ENCODE results near the gene UBR3. TPM values are rescaled to one million over a fixed set of nuclear protein-coding genes. Genes with fewer than 3 reads are reported as not detected.

Gene UBR3
- total and polyA plus RNA-seq, 2 experiments from 2014 or later = 10.7 to 28.0 TPM

GRCh38 chr2:169803480-169803879 lies 23.8 kb upstream of the UBR3 start:
- TF ChIP-seq EZH2 (IDR thresholded peaks at IDR 0.05; ENCODE audit: low read depth, unreplicated experiment) (no peak), ETS1 (IDR thresholded peaks at IDR 0.05) (no peak), STAT1 (IDR thresholded peaks at IDR 0.05; ENCODE audit: unreplicated experiment) (no peak), CTCF (conservative IDR thresholded peaks at IDR 0.05; ENCODE audit: low read depth in 2 of 2) (no peak), ZNF114 (CRISPR knock-in tag; IDR thresholded peaks at IDR 0.05) (no peak), ZNF462 (CRISPR knock-in tag; IDR thresholded peaks at IDR 0.05) (no peak), EZH2phosphoT487 (IDR thresholded peaks at IDR 0.05; ENCODE audit: unreplicated experiment) (no peak), CREB1 (CRISPR knock-in tag; IDR thresholded peaks at IDR 0.05; ENCODE audit: low read depth) (no peak), REST (IDR thresholded peaks at IDR 0.05; ENCODE audit: unreplicated experiment) (no peak), NANOG (IDR thresholded peaks at IDR 0.05; ENCODE audit: borderline replicate concordance) (no peak), ZNF331 (CRISPR knock-in tag; IDR thresholded peaks at IDR 0.05; ENCODE audit: low read depth) (no peak), JUNB (IDR thresholded peaks at IDR 0.05; ENCODE audit: unreplicated experiment) (no peak), POLR2AphosphoS5 (IDR thresholded peaks at IDR 0.05; ENCODE audit: low read depth) (no peak)
- peaks cover 63% of the 10 kb centered on the region for H3K79me2 ChIP-seq (replicated peaks; ENCODE audit: insufficient read depth)
- DNase-seq (ENCODE audit: low spot score) (no peak), ATAC-seq (no peak)
- peaks cover 8% of the 10 kb centered on the region; the same call in 1 of the 2 replicates for H3K4me1 ChIP-seq (ENCODE audit: insufficient read depth)
- H3K9me3 Mint-ChIP-seq = no peaks in the 10 kb centered on the region
- peaks cover 19% of the 10 kb centered on the region for H4K20me1 ChIP-seq (replicated peaks; ENCODE audit: insufficient read depth)
- H3F3A ChIP-seq (replicated peaks; ENCODE audit: low read depth) = 0 out of 2 replicates have a peak, but pooled peaks cover 3% of the 10 kb centered on the region
- no peak overlapping the region for H2AFZ ChIP-seq
- H3K36me3 ChIP-seq (ENCODE audit: insufficient read depth) = peaks cover 64% of the 10 kb centered on the region
- no peak overlapping the region for H3K4me3 Mint-ChIP-seq
- no peaks in the 10 kb centered on the region for H3K27me3 Mint-ChIP-seq (ENCODE audit: insufficient read depth, low read depth, poor library complexity)
- no peak overlapping the region for H3K4me2 ChIP-seq
- peak overlapping the region; percentile 34; the same call in 1 of the 2 replicates for H3K27ac ChIP-seq (ENCODE audit: low read depth)
- peaks cover 70% of the 10 kb centered on the region for H3K36me3 Mint-ChIP-seq (ENCODE audit: low read depth)
- H3K4me3 ChIP-seq = no peak overlapping the region
- H3K27ac Mint-ChIP-seq = no peak overlapping the region
- no peaks in the 10 kb centered on the region for H3K27me3 ChIP-seq (ENCODE audit: insufficient read depth)
- H3K9me2 ChIP-seq (ENCODE audit: insufficient read depth) = no peaks in the 10 kb centered on the region
- peaks cover 13% of the 10 kb centered on the region; the same call in 2 of the 3 replicates for H3K4me1 Mint-ChIP-seq

All from GM23338 (cell line).